Measurements from ENCODE around the gene PTPN3.

GRCh38 chr9:109433476-109433875 lies 64.6 kb downstream of the PTPN3 start:
- TF ChIP-seq EZH2 (IDR thresholded peaks at IDR 0.05; ENCODE audit: insufficient read depth, poor library complexity, severe bottlenecking) (no peak), EZH2phosphoT487 (IDR thresholded peaks at IDR 0.05; ENCODE audit: insufficient read depth, low read depth) (no peak)
